Activated B cell treated with CpG ODN at 0.5 μM for 24 hours (primary cell): ENCODE results near the gene DNM1L. TPM values are rescaled to one million over a fixed set of nuclear protein-coding genes. Genes with fewer than 3 reads are reported as not detected.

Experiments used
- ATAC-seq: fragments of 200-7000 bp; cut with Tn5 transposase; one replicate; pipeline ENCODE4 v1.10.0; 2021; ENCODE audit warnings: low read depth, mild to moderate bottlenecking, moderate library complexity
- CTCF ChIA-PET: fragments of 350-600 bp; sonication (Branson Sonifier 250); formaldehyde crosslinking; loops from one replicate; lab custom pipeline; 2021; ENCODE audit warnings: antibody characterized with exemption; lab: Charles Lee
- POLR2A ChIA-PET: fragments of 350-600 bp; sonication (Branson Sonifier 250); formaldehyde crosslinking; loops from one replicate; lab custom pipeline; 2021; ENCODE audit warnings: antibody characterized with exemption; lab: Charles Lee
- DNase-seq: peaks from one replicate; pipeline ENCODE4 v3.0.0; 2022
- H3K27ac Mint-ChIP-seq: one replicate; pipeline ENCODE4 v1.8.0; 2020; ENCODE audit warnings: mixed read lengths
- H3K27me3 Mint-ChIP-seq: one replicate; pipeline ENCODE4 v1.8.0; 2021; ENCODE audit warnings: mixed read lengths
- H3K36me3 Mint-ChIP-seq: one replicate; pipeline ENCODE4 v1.8.0; 2021; ENCODE audit warnings: low read depth, mixed read lengths
- H3K4me1 Mint-ChIP-seq: one replicate; pipeline ENCODE4 v1.8.0; 2021; ENCODE audit warnings: mixed read lengths
- H3K4me3 Mint-ChIP-seq: one replicate; pipeline ENCODE4 v1.8.0; 2020; ENCODE audit warnings: mild to moderate bottlenecking, mixed read lengths
- H3K9me3 Mint-ChIP-seq: one replicate; pipeline ENCODE4 v1.8.0; 2020; ENCODE audit warnings: mixed read lengths
- intact Hi-C: fragments of 100-400 bp; cut with micrococcal nuclease; formaldehyde crosslinking; loops from one replicate; pipeline ENCODE4 v1.15.1; 2024
- total RNA-seq: library from RNA; stranded (reverse); gene quantifications from 2 replicates; pipeline ENCODE4 v1.2.3, GENCODE V29; 2022
- TF ChIP-seq, protein P1 (sequence below): fragments of 200-600 bp; IDR thresholded peaks from one replicate; pipeline ENCODE4 v1.8.0; 2022; ENCODE audit warnings: antibody characterized with exemption, mild to moderate bottlenecking

Gene DNM1L
- total RNA-seq, 1 donor from 2014 or later: 83.1 TPM

DNA sequence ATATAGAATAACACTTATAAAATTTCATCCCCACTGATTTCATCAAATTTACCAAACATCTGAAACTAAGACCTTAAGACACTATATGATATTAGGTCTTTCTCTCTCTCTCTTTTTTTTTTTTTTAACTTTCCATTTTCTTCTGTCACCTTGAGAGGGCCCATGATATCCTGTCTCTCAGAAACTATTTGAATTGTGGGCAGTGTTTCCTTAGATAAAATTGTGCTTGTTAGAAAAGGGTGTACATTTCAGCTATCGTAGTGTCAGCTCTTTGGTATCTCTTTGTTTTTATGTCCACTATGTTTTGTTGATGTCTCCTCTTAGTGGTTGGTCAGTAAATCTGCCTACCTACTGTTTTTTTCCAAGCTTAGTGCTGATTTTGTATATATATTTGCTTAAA lies 23.8 kb downstream of the DNM1L start:
- Mint-ChIP-seq H3K4me1 (peaks cover 3% of the 10 kb centered on the region), H3K4me3 (no peak overlapping the region), H3K36me3 (peaks cover 32% of the 10 kb centered on the region), H3K27me3 (no peaks in the 10 kb centered on the region), H3K27ac (no peak overlapping the region), H3K9me3 (no peaks in the 10 kb centered on the region)
- ATAC-seq: no peak
- intact Hi-C loops: no loop called here
- TF ChIP-seq, protein P1, sequence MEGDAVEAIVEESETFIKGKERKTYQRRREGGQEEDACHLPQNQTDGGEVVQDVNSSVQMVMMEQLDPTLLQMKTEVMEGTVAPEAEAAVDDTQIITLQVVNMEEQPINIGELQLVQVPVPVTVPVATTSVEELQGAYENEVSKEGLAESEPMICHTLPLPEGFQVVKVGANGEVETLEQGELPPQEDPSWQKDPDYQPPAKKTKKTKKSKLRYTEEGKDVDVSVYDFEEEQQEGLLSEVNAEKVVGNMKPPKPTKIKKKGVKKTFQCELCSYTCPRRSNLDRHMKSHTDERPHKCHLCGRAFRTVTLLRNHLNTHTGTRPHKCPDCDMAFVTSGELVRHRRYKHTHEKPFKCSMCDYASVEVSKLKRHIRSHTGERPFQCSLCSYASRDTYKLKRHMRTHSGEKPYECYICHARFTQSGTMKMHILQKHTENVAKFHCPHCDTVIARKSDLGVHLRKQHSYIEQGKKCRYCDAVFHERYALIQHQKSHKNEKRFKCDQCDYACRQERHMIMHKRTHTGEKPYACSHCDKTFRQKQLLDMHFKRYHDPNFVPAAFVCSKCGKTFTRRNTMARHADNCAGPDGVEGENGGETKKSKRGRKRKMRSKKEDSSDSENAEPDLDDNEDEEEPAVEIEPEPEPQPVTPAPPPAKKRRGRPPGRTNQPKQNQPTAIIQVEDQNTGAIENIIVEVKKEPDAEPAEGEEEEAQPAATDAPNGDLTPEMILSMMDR: no peak
- DNase-seq: no peak
- POLR2A ChIA-PET: interaction anchor here (0.6 kb wide), 1 partner anchor 1064 kb away, joined by 3 read pairs; no protein-coding TSS in a partner anchor
- CTCF ChIA-PET: no interaction called here

GRCh38 chr12:32705783-32706182 lies 26.7 kb downstream of the DNM1L start:
- no peak overlapping the region for H3K27ac Mint-ChIP-seq
- intact Hi-C loops: no loop called here
- H3K36me3 Mint-ChIP-seq: peaks cover 46% of the 10 kb centered on the region

DNA sequence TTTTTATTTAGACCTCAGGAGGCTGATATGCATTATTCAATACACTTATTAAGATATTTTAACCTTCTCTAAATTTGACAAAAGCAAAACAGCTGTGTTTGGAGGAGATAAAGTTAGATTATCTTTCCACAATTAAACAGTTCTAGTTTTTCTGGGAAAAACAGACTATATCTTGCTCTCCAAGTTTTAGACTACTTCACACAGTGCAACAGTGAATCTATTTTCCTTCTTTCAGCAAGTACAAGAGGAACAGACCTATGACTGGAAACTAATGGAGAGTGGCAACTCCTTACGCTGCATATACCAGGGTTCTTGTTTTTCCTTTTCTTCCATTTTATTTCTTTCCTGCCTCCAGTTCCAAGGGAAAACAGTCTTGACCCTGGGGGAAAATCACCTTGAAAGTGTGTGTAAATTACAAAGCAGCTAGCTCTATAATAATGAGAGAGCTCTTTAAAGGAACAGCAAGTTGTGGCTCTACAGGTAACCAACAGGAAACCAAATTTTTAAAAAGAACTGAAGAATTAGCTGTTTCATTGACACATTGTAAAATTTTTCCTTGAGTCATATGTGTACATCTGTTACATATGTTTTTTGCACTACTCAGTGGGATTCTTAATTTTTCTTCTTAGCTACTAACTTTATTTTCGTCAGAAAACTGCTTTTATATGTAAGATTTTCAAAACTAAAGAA lies 27.4 kb downstream of the DNM1L start:
- ChIA-PET CTCF (interaction anchor here (1.2 kb wide), 1 partner anchor 34 kb away, joined by 3 read pairs; no protein-coding TSS in a partner anchor), POLR2A (no interaction called here)
- TF ChIP-seq, protein P1: no peak
- ATAC-seq (no peak), DNase-seq (no peak)
- Mint-ChIP-seq H3K27me3 (no peaks in the 10 kb centered on the region), H3K9me3 (no peaks in the 10 kb centered on the region), H3K36me3 (peaks cover 50% of the 10 kb centered on the region), H3K4me1 (no peaks in the 10 kb centered on the region), H3K27ac (no peak overlapping the region), H3K4me3 (no peak overlapping the region)
- intact Hi-C loops: no loop called here

More at GRCh38 chr12:32705783-32706182, 26.7 kb downstream of the DNM1L start:
- no peaks in the 10 kb centered on the region for H3K27me3 Mint-ChIP-seq
- H3K9me3 Mint-ChIP-seq: no peaks in the 10 kb centered on the region
- no peaks in the 10 kb centered on the region for H3K4me1 Mint-ChIP-seq
- no peak for DNase-seq
- POLR2A ChIA-PET: no interaction called here
- ATAC-seq: no peak
- TF ChIP-seq, protein P1: no peak
- CTCF ChIA-PET: no interaction called here
- H3K4me3 Mint-ChIP-seq: no peak overlapping the region

DNA sequence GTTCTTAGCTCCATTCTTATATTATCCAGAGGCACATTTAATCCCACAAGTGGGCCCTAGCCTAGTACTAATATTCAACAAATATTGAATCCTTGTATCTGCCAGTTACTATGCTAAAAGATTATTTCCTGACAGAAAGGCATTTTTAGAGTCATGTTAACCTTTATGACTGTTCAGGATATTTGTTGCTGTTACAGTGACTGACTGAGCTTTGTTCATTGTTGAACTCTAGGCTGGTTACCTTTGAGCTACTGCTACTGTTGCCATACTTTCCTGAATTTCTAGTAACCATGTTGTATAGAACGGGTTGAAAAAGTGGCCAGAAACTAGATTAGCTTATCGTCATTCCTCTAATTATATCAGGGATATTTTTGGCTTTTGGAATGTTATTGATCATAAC lies 29.8 kb downstream of the DNM1L start:
- Mint-ChIP-seq H3K9me3 (no peaks in the 10 kb centered on the region), H3K4me1 (no peaks in the 10 kb centered on the region), H3K36me3 (peaks cover 52% of the 10 kb centered on the region), H3K27me3 (no peaks in the 10 kb centered on the region), H3K27ac (no peak overlapping the region), H3K4me3 (no peak overlapping the region)
- ATAC-seq: no peak
- POLR2A ChIA-PET: interaction anchor here (0.6 kb wide), 1 partner anchor 1313 kb away, joined by 7 read pairs; no protein-coding TSS in a partner anchor
- DNase-seq: no peak
- TF ChIP-seq, protein P1: no peak
- intact Hi-C loops: loop anchor here (2.0 kb wide), 1 partner anchor 20 kb away; no protein-coding TSS in a partner anchor
- CTCF ChIA-PET: no interaction called here

DNA sequence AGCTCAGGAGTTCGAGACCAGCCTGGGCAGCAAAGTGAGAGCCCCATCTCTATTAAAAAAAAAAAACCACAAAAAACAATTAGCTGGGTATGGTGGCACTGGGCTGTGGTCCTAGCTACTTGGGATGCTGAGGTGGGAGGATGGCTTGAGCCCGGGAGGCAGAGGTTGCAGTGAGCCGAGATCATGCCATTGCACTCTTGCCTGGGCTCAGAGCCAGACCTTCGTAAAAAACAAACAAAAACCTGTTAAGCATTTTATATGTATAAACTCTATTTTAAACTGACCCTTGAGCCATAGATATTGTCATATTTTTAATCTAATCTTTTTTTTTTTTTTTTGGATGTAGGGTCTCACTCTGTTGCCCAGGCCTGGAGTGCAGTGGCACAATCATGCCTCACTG lies 35.7 kb downstream of the DNM1L start:
- CTCF ChIA-PET: no interaction called here

More for the DNA sequence above, 35.7 kb downstream of the DNM1L start:
- POLR2A ChIA-PET: no interaction called here
- TF ChIP-seq, protein P1: no peak
- intact Hi-C loops: no loop called here
- Mint-ChIP-seq H3K9me3 (no peaks in the 10 kb centered on the region), H3K36me3 (peaks cover 49% of the 10 kb centered on the region), H3K27me3 (no peaks in the 10 kb centered on the region), H3K4me3 (no peak overlapping the region), H3K4me1 (no peaks in the 10 kb centered on the region), H3K27ac (no peak overlapping the region)
- ATAC-seq: no peak
- DNase-seq: no peak
